Renal cortex interstitium (tissue), 11 donors: ENCODE data around the gene AAMP. TPM values are rescaled to one million over a fixed set of nuclear protein-coding genes. Genes with fewer than 3 reads are reported as not detected.

ENCODE experiments used
- DNase-seq, 11 donors: peaks; one replicate each; pipeline ENCODE4 v3.0.0-alpha.2; 2013; ENCODE audit warnings: low read depth in 9 of 11, low spot score in 4 of 11; ENCODE audit errors: extremely low read depth in 1 of 11
- polyA plus RNA-seq, 3 donors: library from polyadenylated mRNA; unstranded; fragments of 120-200 nt; gene quantifications; one replicate each; pipeline ENCODE4 v1.2.1, GENCODE V29; 2013; ENCODE audit not compliant: insufficient read length in 3 of 3

The AAMP gene
- polyA plus RNA-seq, 3 donors = 115 to 132 (median 117) TPM

DNA sequence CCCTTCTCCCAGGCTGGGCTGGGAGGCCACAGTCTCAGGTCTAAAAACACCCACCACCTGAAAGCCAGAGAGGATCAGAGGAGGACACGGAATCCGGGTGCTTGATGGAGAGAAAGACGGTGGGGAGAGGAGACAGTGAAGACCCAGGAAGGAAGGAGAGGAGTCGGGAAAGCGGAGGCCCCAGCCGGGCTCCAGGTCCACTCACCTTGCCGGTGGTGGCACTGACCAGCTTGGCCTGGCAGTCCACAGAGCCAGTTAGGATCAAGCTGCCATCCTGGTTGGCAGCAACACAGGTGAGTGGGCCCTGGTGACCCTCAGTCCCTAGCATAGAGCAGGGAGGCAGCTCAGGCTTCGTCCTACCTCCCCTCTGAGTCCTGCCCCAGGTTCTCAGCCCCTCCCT lies 4.3 kb downstream of the AAMP start:
- DNase-seq = no peak

DNA sequence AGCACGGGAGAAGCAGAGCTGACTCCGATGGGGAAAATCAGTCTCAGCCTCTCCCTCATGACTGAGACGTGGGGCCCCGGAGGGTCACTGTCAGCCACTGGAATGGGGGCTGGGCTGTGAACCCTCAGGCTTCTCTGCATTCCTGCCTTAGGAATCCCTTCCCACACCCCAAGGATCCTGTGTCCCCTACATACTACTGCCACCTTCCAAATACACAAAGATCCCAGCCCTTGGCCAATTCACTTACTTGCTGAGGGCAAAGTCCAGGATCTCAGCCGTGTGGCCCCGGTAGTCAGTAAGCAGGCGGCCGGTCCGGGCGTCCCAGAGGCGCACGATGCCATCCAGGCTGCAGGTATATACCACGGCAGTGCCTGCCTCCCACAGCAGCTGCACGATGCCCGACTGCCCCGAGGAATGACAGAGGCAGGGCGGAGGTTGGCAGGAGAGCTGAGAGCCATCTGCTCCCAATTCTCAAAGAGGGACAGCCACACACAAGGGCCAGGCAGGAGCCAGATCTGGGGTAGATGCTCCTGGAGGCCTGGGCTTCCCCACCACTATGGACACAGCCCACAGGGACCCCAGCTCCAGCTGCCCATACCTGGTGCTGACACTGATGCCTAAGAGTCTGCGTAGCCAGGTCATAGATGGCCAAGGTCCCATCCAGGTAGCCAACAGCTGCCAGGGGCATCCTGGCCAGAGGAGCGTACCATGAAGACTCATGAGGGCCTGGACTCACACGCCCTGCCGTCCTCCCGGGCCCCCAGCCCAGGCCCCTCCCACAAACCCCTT lies 5.0 kb downstream of the AAMP start:
- DNase-seq = no peak

GRCh38 chr2:218263817-218264641 lies 5.9 kb downstream of the AAMP start:
- DNase-seq = no peak

- DNase-seq = no peak
These were observed 7.0 kb downstream of the AAMP start for GRCh38 chr2:218262631-218263586.

DNA sequence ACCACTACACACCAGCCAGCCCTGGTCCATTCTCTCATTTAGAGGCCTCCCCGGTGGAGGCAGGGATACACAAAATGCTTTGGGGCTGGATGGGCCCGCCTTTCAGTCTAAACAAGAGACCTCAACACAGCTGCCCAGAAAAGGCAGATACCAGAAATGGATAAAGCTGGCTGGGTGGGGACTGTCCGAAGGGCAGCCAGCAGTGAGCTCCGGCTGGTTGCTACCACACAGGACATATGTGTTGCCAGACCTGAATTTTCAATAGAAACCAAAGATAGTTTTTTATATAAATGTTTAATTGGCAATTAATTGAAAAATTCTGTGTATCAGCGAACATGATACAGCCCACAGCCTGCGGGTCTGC lies 7.7 kb downstream of the AAMP start:
- no peak for DNase-seq

DNA sequence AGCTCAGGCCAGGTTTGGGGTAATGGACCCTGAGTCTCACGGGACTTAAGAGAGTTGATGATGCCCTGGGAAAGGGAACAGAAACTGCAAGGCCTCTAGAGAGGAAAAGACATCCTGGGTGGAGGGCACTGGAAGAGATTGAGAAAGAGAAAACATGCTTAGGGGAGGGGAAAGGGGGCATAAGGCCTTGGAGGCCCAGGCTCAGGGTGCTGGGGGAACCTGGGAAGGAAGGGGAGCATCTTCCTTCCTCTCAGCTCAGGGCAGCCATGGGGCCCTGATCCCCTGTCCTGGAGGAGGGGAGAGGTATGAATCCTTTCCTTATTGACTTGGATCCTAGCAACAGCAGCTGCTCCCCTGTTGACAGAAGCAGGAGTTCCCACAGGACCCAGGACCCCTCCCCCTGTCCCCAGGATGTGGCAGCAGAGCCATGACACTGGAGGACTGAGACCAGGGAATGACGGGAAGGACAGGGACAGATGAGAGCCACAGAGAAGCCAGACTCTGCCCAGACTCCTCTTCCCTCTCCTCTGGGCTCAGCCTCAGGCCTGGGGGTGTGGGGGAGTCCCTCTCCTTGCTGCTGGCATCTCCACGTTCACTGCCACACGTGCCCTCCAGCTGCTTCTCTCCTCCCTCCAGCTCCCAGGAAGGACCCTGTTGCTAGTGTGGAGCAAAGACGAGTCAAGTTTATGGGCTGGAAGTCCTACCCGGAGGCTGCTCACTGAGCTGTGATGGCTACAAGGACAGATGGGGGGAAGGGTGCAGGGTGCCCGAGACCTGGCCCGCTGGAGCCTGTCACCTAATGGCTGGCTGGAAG lies 8.3 kb downstream of the AAMP start:
- DNase-seq = no peak

- peak in 6 of 11 donors; percentile 39 to 69 (median 63) for DNase-seq
These were observed 9.1 kb downstream of the AAMP start, which contains the start of gene GPBAR1 for GRCh38 chr2:218260742-218261422. TSS of gene GPBAR1 (plus strand) at chr2:218261015. CDS start at chr2:218262725, 1,710 bp downstream.

DNA sequence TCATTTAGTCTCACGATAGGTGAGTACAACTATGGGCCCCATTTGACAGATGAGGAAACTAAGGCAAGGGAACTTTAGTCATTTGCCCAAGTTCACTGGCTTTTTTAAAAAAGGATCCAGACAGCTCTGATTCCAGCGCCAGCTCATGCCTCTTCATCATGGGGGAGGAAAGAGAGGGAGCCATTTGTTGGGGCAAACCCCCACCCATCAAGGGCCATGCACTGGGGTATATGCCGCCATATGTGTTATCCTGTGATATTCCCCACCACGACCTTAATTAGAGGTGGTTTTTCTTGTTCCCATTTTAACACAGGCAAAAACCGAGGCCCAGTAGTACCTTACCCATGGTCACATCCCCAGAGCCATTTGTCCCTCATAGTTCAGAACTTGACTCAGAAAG lies 9.8 kb downstream of the AAMP start:
- no peak for DNase-seq

GRCh38 chr2:218259099-218259961 lies 10.6 kb downstream of the AAMP start:
- DNase-seq = no peak

DNA sequence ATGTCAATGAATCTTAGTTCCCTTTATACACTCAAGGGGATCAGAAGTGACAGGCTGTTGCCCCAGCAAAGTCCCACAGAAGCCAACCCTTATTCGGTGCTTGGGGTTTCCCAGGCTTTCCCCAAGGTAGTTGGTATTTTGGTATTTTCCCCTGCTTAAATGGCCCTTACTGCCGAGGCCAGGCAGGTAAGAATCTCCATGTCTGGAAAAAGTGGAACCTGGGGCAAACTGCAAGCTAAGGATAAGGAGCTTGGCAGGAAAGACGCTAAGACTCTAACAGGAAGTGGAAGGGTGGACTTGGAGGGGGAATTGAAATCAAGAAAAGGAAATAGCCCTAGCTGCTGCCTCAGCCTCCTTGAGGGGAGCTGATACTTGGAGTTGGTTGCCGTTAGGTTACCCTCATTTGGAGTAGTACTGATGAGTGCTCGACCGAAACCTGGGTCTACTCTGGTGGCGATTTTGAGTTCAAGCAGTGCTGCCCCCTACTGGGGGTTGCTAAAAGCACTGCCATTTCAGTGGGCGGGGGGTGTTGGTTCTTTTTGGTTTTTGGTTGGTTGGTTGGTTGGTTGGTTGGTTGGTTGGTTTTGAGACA lies 12.5 kb downstream of the AAMP start:
- no peak for DNase-seq

DNA sequence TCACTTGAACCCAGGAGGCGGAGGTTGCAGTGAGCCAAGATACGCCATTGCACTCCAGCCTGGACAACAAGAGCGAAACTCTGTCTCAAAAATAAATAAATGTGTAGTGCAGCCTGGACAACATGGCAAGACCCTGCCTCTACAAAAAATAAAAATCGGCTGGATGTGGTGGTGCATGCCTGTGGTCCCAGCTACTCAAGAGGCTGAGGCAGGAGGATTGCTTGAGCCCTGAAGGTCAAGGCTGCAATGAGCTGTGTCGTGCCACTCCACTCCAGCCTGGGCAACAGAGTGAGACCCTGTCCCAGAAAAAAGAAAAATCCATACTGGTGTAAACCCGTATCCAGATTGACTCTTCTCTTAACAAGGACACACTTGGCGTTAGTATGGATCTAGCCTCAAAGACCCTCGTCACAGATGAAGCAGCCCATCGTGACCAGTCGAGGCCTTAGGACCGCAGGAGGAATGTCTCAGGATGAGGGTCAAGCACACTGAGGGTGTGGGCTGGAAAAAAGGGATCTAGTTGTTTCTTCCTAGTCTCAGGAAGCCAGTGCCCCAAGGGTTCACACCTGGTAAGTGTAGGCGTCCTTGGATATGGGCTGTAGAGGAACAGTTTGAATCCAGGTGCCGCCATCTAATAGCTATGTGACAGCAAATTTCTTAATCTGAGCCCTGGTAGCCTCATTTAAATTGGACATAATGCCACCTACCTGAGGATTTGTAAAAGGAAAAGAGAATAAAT lies 13.2 kb downstream of the AAMP start:
- DNase-seq = no peak

DNA sequence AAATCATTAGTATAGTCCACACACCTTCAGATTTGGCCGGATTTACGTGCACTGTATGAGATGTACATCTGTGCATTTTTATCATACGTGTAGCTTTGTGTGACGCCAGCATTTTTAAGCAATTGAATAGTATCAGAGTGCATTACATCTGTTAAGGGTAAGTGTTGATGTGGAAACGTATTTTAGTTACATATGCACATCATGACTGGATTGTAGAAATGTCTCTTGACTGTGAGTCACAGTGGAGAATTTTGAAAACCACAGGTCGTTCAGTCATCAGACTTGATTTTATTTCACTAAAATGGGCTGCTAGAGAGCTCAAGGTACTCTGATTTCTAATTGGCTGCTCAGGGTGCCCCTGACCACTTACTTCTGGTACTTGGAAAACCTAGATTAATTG lies 14.5 kb downstream of the AAMP start:
- DNase-seq = no peak

GRCh38 chr2:218253232-218253625 lies 16.7 kb downstream of the AAMP start:
- no peak for DNase-seq

GRCh38 chr2:218252509-218253231 lies 17.3 kb downstream of the AAMP start:
- DNase-seq = no peak

- DNase-seq = no peak
These were observed 20.2 kb downstream of the AAMP start for GRCh38 chr2:218249691-218250090.
